Mesenchymal stem cell (in vitro differentiated cells and primary cell): ENCODE measurements around the gene ALG3.

Experiments used
- DNase-seq: peaks from one replicate; pipeline ENCODE4 v3.0.0-alpha.2; 2013
- H2AFZ ChIP-seq: one replicate; pipeline ENCODE4 v1.6.1; 2013; ENCODE audit warnings: low read depth, mild to moderate bottlenecking, control low read depth, inconsistent platforms, low read length, moderate library complexity
- H2AK5ac ChIP-seq: 2 replicates; pipeline ENCODE4 v1.6.1; 2013; ENCODE audit warnings: low read length, moderate library complexity, mild to moderate bottlenecking, inconsistent platforms; ENCODE audit not compliant: severe bottlenecking
- H2BK120ac ChIP-seq: one replicate; pipeline ENCODE4 v1.6.1; 2013; ENCODE audit warnings: low read depth, mild to moderate bottlenecking, inconsistent platforms, low read length, moderate library complexity
- H2BK12ac ChIP-seq, 2 experiments: one replicate each; pipeline ENCODE4 v1.6.1; 2013; ENCODE audit warnings: inconsistent platforms in 2 of 2, low read length in 2 of 2, mild to moderate bottlenecking in 2 of 2, moderate library complexity in 2 of 2, control low read depth in 1 of 2
- H2BK15ac ChIP-seq: one replicate; pipeline ENCODE4 v1.6.1; 2013; ENCODE audit warnings: mild to moderate bottlenecking, low read depth, inconsistent platforms; ENCODE audit not compliant: poor library complexity, severe bottlenecking
- H2BK5ac ChIP-seq: 2 replicates; pipeline ENCODE4 v1.6.1; 2013; ENCODE audit warnings: low read depth, mild to moderate bottlenecking, low read length, control low read depth, inconsistent platforms; ENCODE audit not compliant: poor library complexity, severe bottlenecking
- H3K14ac ChIP-seq, 2 experiments: one replicate each; pipeline ENCODE4 v1.6.1; 2013; ENCODE audit warnings: inconsistent platforms in 2 of 2, low read length in 2 of 2, control low read depth in 1 of 2, mild to moderate bottlenecking in 1 of 2, moderate library complexity in 1 of 2
- H3K18ac ChIP-seq, 2 experiments: one replicate each; pipeline ENCODE4 v1.6.1; 2013; ENCODE audit warnings: inconsistent platforms in 2 of 2, low read length in 2 of 2, control low read depth in 1 of 2, low read depth in 1 of 2, mild to moderate bottlenecking in 1 of 2
- H3K23ac ChIP-seq, 2 experiments: one replicate each; pipeline ENCODE4 v1.6.1; 2013; ENCODE audit warnings: inconsistent platforms in 2 of 2, low read length in 2 of 2, mild to moderate bottlenecking in 2 of 2, moderate library complexity in 2 of 2, control low read depth in 1 of 2
- H3K27ac ChIP-seq: 2 replicates; pipeline ENCODE4 v1.5.1; 2013; ENCODE audit warnings: mild to moderate bottlenecking, moderate library complexity, low read length, control low read depth, inconsistent platforms; ENCODE audit not compliant: poor library complexity, severe bottlenecking
- H3K27me3 ChIP-seq, 2 experiments: 2 replicates each; pipeline versions ENCODE4 v1.6.1 to v1.7.0; 2013; ENCODE audit warnings: low read length in 2 of 2, mild to moderate bottlenecking in 2 of 2, moderate library complexity in 2 of 2, control low read depth in 1 of 2, inconsistent platforms in 1 of 2; ENCODE audit not compliant: control insufficient read depth in 1 of 2, insufficient read depth in 1 of 2
- H3K36me3 ChIP-seq, 2 experiments: 2 replicates each; pipeline versions ENCODE4 v1.6.1 to v1.7.0; 2013; ENCODE audit warnings: low read length in 2 of 2, control low read depth in 1 of 2, inconsistent platforms in 1 of 2, low read depth in 1 of 2, mild to moderate bottlenecking in 1 of 2; ENCODE audit not compliant: insufficient read depth in 2 of 2, control insufficient read depth in 1 of 2
- H3K4ac ChIP-seq, 2 experiments: one replicate each; pipeline ENCODE4 v1.6.1; 2013; ENCODE audit warnings: inconsistent platforms in 2 of 2, low read length in 2 of 2, mild to moderate bottlenecking in 2 of 2, moderate library complexity in 2 of 2, control low read depth in 1 of 2, low read depth in 1 of 2
- H3K4me1 ChIP-seq: 2 replicates; pipeline ENCODE4 v1.6.1; 2013; ENCODE audit warnings: low read depth, low read length, control low read depth; ENCODE audit not compliant: control insufficient read depth, insufficient read depth
- H3K4me2 ChIP-seq: 2 replicates; pipeline ENCODE4 v1.6.1; 2013; ENCODE audit warnings: low read length, mild to moderate bottlenecking, inconsistent platforms; ENCODE audit not compliant: poor library complexity, severe bottlenecking
- H3K4me3 ChIP-seq, 2 experiments: 2 replicates each; pipeline versions ENCODE4 v1.5.1 to v1.7.0; 2013; ENCODE audit warnings: low read length in 2 of 2, mild to moderate bottlenecking in 2 of 2, control low read depth in 1 of 2, low read depth in 1 of 2; ENCODE audit not compliant: insufficient read depth in 1 of 2
- H3K79me1 ChIP-seq: replicated peaks from 2 replicates; pipeline ENCODE4 v1.6.1; 2013; ENCODE audit warnings: mild to moderate bottlenecking, control low read depth, low read length, inconsistent platforms; ENCODE audit not compliant: poor library complexity, severe bottlenecking
- H3K9ac ChIP-seq: 2 replicates; pipeline ENCODE4 v1.7.0; 2013; ENCODE audit warnings: mild to moderate bottlenecking, low read length, moderate library complexity
- H3K9me3 ChIP-seq: 2 replicates; pipeline ENCODE4 v1.7.0; 2013; ENCODE audit warnings: mild to moderate bottlenecking, low read length; ENCODE audit not compliant: control insufficient read depth
- H4K8ac ChIP-seq: one replicate; pipeline ENCODE4 v1.6.1; 2013; ENCODE audit warnings: inconsistent platforms, mild to moderate bottlenecking, low read length, moderate library complexity
- H4K91ac ChIP-seq: one replicate; pipeline ENCODE4 v1.6.1; 2013; ENCODE audit warnings: mild to moderate bottlenecking, low read length, inconsistent platforms
- WGBS: methylation state at CpG from one replicate; pipeline ENCODE4 v1.1.7; 2013; ENCODE audit warnings: mixed read lengths; 5-methylcytosine and 5-hydroxymethylcytosine counted together

Gene ALG3

DNA sequence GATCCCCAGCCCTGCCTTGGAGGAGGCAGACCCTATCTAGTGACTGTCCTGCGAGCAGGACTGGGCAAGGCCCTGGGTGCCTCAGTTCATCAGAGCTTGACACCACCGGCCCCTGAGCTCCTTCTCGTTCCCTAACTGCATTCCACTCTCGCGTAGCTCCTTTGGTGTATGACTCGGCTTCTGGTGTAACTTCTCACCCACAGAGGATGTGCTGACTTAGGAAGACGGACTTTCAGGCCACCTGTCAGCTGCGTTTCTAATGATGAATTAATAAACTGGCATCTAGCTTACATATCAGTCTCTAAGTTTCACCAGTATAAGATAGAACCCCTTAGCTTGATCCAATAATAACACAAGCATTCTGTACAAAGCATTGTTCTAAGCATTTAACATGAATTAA, 45.2 kb downstream of the ALG3 start:
- no peak overlapping the region for H3K4ac ChIP-seq
- H3K79me1 ChIP-seq, result no peaks in the 10 kb centered on the region
- no peak overlapping the region for H2BK15ac ChIP-seq
- no peaks in the 10 kb centered on the region for H3K9me3 ChIP-seq
- H3K9ac ChIP-seq, result no peak overlapping the region
- WGBS, result 78% methylated on average over 8 of the region's 8 CpGs
- H3K27ac ChIP-seq, result no peak overlapping the region
- no peak overlapping the region for H3K23ac ChIP-seq
- no peak overlapping the region for H2AK5ac ChIP-seq
- no peaks in the 10 kb centered on the region for H3K4me1 ChIP-seq
- no peak overlapping the region for H3K14ac ChIP-seq
- no peaks in the 10 kb centered on the region for H3K36me3 ChIP-seq
- H4K91ac ChIP-seq, result no peak overlapping the region
- H2BK5ac ChIP-seq, result no peak overlapping the region
- DNase-seq, result no peak
- H2BK12ac ChIP-seq, result no peak overlapping the region
- H3K4me3 ChIP-seq, result no peak overlapping the region
- no peak overlapping the region for H4K8ac ChIP-seq
- no peak overlapping the region for H2AFZ ChIP-seq
- no peak overlapping the region for H3K4me2 ChIP-seq
- no peak overlapping the region for H2BK120ac ChIP-seq
- peaks cover 21 to 31% of the 10 kb centered on the region in 2 experiments for H3K27me3 ChIP-seq
- H3K18ac ChIP-seq, result no peak overlapping the region

DNA sequence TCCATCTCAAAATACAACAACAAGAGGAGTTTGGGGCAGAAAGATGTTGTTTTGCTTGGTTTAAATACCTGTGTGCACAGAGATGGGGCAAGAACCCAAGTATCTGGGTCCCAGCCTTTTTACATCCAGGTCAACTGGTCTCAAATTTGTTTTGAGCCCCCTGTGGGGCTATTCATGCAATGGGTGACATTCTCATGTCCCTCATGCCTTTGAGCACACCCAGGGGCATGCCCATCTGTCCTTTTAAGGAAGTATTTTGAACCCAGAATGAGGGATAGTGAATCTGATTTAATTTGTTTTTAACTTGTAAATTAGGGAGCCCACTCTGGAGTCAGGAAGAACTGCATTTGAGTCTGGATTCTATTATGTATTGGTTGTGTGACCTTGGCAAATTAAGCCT, 47.9 kb downstream of the ALG3 start:
- no peak for DNase-seq
- H3K79me1 ChIP-seq, result no peaks in the 10 kb centered on the region
- H3K4me1 ChIP-seq, result peaks cover 2% of the 10 kb centered on the region
- no peak overlapping the region for H3K9ac ChIP-seq
- H2BK5ac ChIP-seq, result no peak overlapping the region
- H3K14ac ChIP-seq, result no peak overlapping the region
- H3K18ac ChIP-seq, result no peak overlapping the region
- peaks cover 9 to 12% of the 10 kb centered on the region in 2 experiments for H3K27me3 ChIP-seq
- no peak overlapping the region for H2AFZ ChIP-seq
- H3K4me3 ChIP-seq, result no peak overlapping the region
- no peak overlapping the region for H2BK12ac ChIP-seq
- H4K8ac ChIP-seq, result no peak overlapping the region
- H3K36me3 ChIP-seq, result peaks cover 9 to 10% of the 10 kb centered on the region in 2 experiments
- no peak overlapping the region for H4K91ac ChIP-seq
- no peak overlapping the region for H3K4me2 ChIP-seq
- no peak overlapping the region for H2AK5ac ChIP-seq
- H3K23ac ChIP-seq, result no peak overlapping the region
- no peaks in the 10 kb centered on the region for H3K9me3 ChIP-seq
- H3K27ac ChIP-seq, result no peak overlapping the region
- H3K4ac ChIP-seq, result no peak overlapping the region
- H2BK120ac ChIP-seq, result no peak overlapping the region
- H2BK15ac ChIP-seq, result no peak overlapping the region

DNA sequence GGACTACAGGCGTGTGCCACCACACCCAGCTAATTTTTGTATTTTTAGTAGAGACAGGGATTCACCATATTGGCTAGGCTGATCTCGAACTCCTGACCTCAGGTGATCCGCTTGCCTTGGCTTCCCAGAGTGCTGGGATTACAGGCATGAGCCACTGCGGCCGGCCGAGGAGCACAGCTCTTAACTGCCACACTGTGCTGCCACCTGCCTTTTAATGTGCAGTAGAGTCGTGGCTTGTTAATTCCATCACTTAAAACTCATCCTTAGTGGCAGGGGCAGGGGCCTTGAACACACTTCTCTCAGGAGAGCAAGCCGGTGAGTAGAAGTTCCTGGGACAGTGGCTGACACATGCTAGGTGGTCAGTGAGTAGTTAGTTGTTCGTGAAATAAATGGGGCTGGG, 50.3 kb downstream of the ALG3 start:
- Histone ChIP-seq H2BK120ac (no peak overlapping the region), H3K23ac (no peak overlapping the region), H2AFZ (no peak overlapping the region), H3K79me1 (peaks cover 3% of the 10 kb centered on the region), H3K27me3 (peaks cover 5 to 6% of the 10 kb centered on the region in 2 experiments), H3K4me2 (no peak overlapping the region), H3K18ac (no peak overlapping the region), H3K14ac (no peak overlapping the region), H2AK5ac (no peak overlapping the region), H4K8ac (no peak overlapping the region), H3K9ac (no peak overlapping the region), H4K91ac (no peak overlapping the region), H3K4me3 (no peak overlapping the region), H2BK12ac (no peak overlapping the region), H3K4ac (no peak overlapping the region), H2BK5ac (no peak overlapping the region), H3K27ac (no peak overlapping the region), H3K4me1 (peaks cover 2% of the 10 kb centered on the region), H2BK15ac (no peak overlapping the region), H3K9me3 (no peaks in the 10 kb centered on the region), H3K36me3 (peaks cover 32% of the 10 kb centered on the region in 2 experiments)
- DNase-seq, result no peak
- WGBS, result 91% methylated on average over 9 of the region's 9 CpGs

DNA sequence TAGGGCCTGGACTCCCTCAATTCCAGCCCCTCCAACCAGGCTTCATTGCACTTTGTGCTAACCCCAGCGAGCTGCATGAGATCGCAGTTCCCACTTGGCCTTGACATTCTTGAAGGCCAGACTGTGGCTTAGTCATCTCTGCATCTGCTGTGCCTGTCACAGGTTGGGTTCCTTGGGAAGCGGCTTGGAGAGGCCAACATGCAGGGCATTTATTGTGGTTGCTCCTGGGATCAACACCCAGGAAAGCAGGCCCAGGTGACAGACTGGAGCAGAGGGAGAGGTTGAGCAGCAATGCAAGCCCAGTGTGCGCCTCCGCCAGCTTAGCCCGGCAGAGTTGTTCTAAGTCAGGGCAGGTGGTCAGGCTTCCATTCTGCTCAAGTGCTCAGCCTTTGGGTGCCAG, 52.2 kb downstream of the ALG3 start:
- Histone ChIP-seq H3K9ac (no peak overlapping the region), H2AK5ac (no peak overlapping the region), H3K79me1 (peaks cover 10% of the 10 kb centered on the region), H2BK12ac (no peak overlapping the region), H2BK15ac (no peak overlapping the region), H3K9me3 (no peaks in the 10 kb centered on the region), H3K27me3 (no peaks in the 10 kb centered on the region), H2BK5ac (no peak overlapping the region), H3K4me1 (peaks cover 2% of the 10 kb centered on the region), H2BK120ac (no peak overlapping the region), H3K36me3 (peaks cover 48 to 52% of the 10 kb centered on the region in 2 experiments), H3K27ac (no peak overlapping the region), H3K18ac (no peak overlapping the region), H4K91ac (no peak overlapping the region), H3K23ac (no peak overlapping the region), H3K4me2 (no peak overlapping the region), H4K8ac (no peak overlapping the region), H3K14ac (no peak overlapping the region), H3K4me3 (no peak overlapping the region), H3K4ac (no peak overlapping the region), H2AFZ (no peak overlapping the region)
- WGBS, result 94% methylated on average over 6 of the region's 6 CpGs
- no peak for DNase-seq
